Measurements from ENCODE around the gene ZBTB7C.

DNA sequence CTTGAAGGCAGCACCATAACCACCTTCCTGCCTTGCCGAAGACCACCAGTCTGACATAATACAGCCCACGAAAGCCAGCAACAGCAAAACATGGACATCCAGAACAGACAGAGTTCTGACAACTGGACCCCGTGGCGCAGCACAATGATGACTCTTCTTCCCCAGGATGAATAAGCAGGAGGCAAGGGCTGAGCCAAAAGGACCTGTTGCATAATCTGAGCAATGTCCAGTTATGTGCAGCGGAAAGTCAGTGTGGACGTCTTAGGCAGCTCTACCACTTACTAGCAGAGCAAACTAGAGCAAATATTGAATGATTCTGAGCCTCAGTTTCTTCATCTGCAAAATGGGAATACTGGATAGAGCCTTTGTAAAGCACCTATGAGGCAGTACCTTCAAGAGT lies 225.1 kb downstream of the ZBTB7C start:
- TF ChIP-seq EZH2phosphoT487 (IDR thresholded peaks at IDR 0.05; ENCODE audit: borderline replicate concordance): no peak
- TF ChIP-seq, protein P1, sequence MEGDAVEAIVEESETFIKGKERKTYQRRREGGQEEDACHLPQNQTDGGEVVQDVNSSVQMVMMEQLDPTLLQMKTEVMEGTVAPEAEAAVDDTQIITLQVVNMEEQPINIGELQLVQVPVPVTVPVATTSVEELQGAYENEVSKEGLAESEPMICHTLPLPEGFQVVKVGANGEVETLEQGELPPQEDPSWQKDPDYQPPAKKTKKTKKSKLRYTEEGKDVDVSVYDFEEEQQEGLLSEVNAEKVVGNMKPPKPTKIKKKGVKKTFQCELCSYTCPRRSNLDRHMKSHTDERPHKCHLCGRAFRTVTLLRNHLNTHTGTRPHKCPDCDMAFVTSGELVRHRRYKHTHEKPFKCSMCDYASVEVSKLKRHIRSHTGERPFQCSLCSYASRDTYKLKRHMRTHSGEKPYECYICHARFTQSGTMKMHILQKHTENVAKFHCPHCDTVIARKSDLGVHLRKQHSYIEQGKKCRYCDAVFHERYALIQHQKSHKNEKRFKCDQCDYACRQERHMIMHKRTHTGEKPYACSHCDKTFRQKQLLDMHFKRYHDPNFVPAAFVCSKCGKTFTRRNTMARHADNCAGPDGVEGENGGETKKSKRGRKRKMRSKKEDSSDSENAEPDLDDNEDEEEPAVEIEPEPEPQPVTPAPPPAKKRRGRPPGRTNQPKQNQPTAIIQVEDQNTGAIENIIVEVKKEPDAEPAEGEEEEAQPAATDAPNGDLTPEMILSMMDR (conservative IDR thresholded peaks at IDR 0.05; ENCODE audit: low read length): no peak

Measured in Loucy (cell line).